ENCODE data around the gene NCBP1. TPM values are rescaled to one million over a fixed set of nuclear protein-coding genes. Genes with fewer than 3 reads are reported as not detected.
A peak's percentile ranks its signal among the peaks of the same experiment; 100 is the strongest.

The NCBP1 gene
- total and polyA plus RNA-seq, 12 donors, result 6.6 to 20.4 (median 15.2) TPM

GRCh38 chr9:97599314-97599846 is 34.2 kb upstream of the NCBP1 start:
- Histone ChIP-seq H3K4me1 (peaks cover 3 to 75% (median 26%) of the 10 kb centered on the region in 9 donors), H3K27ac (peak overlapping the region in 5 of 10 donors; percentile 2 to 63 (median 32)), H3K27me3 (no peaks in the 10 kb centered on the region), H3K36me3 (peaks cover 0 to 56% (median 42%) of the 10 kb centered on the region in 9 donors), H3K4me3 (no peak overlapping the region), H3K9me3 (no peaks in the 10 kb centered on the region)
- ATAC-seq (no peak), DNase-seq (no peak)
- TF ChIP-seq CTCF (IDR thresholded peaks at IDR 0.05), result no peak
- 51 to 56% methylated on average over 7 of the region's 7 CpGs for WGBS, 2 donors
- intact Hi-C loops (cut with DNase I), result loop anchor here in 9 of 10 donors (2.0 to 10.0 kb wide), 7 partner anchors 37 to 132 kb away; partner anchors contain the start of gene TMOD1 (in 4 of the 9)

- Histone ChIP-seq H3K9me3 (no peaks in the 10 kb centered on the region), H3K4me1 (peaks cover 3 to 62% (median 20%) of the 10 kb centered on the region in 9 donors), H3K36me3 (peaks cover 0 to 68% (median 55%) of the 10 kb centered on the region in 9 donors), H3K27me3 (no peaks in the 10 kb centered on the region), H3K27ac (peak overlapping the region in 5 of 10 donors; percentile 6 to 68 (median 63)), H3K4me3 (no peak overlapping the region)
- intact Hi-C loops (cut with DNase I), result loop anchor here in 1 of 10 donors (5.0 kb wide), 1 partner anchor 113 kb away; no protein-coding TSS in a partner anchor
- peak in 1 of 8 donors; percentile 1 for ATAC-seq
- DNase-seq, result no peak
- TF ChIP-seq CTCF (IDR thresholded peaks at IDR 0.05), result no peak
- 83 to 87% methylated on average over 8 of the region's 8 CpGs for WGBS, 2 donors
These were observed 32.9 kb upstream of the NCBP1 start for GRCh38 chr9:97600531-97601227.

- peak in 4 of 8 donors; percentile 27 to 51 (median 38) for ATAC-seq
- peaks cover 0 to 75% (median 56%) of the 10 kb centered on the region in 9 donors for H3K36me3 ChIP-seq
- H3K9me3 ChIP-seq, result no peaks in the 10 kb centered on the region
- no peak for TF ChIP-seq CTCF (IDR thresholded peaks at IDR 0.05)
- H3K27ac ChIP-seq, result peak overlapping the region in 6 of 10 donors; percentile 6 to 68 (median 42)
- no peak for DNase-seq
- H3K4me3 ChIP-seq, result no peak overlapping the region
- intact Hi-C loops (cut with DNase I), result loop anchor here in 1 of 10 donors (5.0 kb wide), 1 partner anchor 114 kb away; no protein-coding TSS in a partner anchor
- H3K4me1 ChIP-seq, result peaks cover 3 to 62% (median 20%) of the 10 kb centered on the region in 9 donors
- 78 to 82% methylated on average over 7 of the region's 7 CpGs for WGBS, 2 donors
- no peaks in the 10 kb centered on the region for H3K27me3 ChIP-seq
These were observed 32.3 kb upstream of the NCBP1 start for GRCh38 chr9:97601228-97601898.

- H3K4me1 ChIP-seq, result peaks cover 3 to 54% (median 20%) of the 10 kb centered on the region in 9 donors
- intact Hi-C loops (cut with DNase I), result loop anchor here in 1 of 10 donors (5.0 kb wide), 1 partner anchor 115 kb away; no protein-coding TSS in a partner anchor
- H3K27ac ChIP-seq, result peak overlapping the region in 7 of 10 donors; percentile 2 to 67 (median 40)
- TF ChIP-seq CTCF (IDR thresholded peaks at IDR 0.05), result no peak
- peaks cover 0 to 86% (median 60%) of the 10 kb centered on the region in 9 donors for H3K36me3 ChIP-seq
- no peak for DNase-seq
- ATAC-seq, result peak in 6 of 8 donors; percentile 37 to 56 (median 44)
- 39 to 55% methylated on average over 10 of the region's 10 CpGs for WGBS, 2 donors
- H3K27me3 ChIP-seq, result no peaks in the 10 kb centered on the region
- H3K9me3 ChIP-seq, result no peaks in the 10 kb centered on the region
- no peak overlapping the region for H3K4me3 ChIP-seq
These were observed 31.2 kb upstream of the NCBP1 start for GRCh38 chr9:97602430-97602829.

Data from heart right ventricle (tissue), 16 donors.